Measurements from ENCODE around the gene DLGAP1.
"Not testable (repeated sequence)": the region's sequence is repeated elsewhere in the genome, so short reads cannot be mapped to it uniquely, and the experiment has no call there.

DLGAP1 gene

GRCh38 chr18:4078246-4078645 is 376.9 kb downstream of the DLGAP1 start:
- DNase-seq (ENCODE audit: low spot score), result no peak

- no peak for DNase-seq (ENCODE audit: low spot score)
Measured at GRCh38 chr18:4077721-4078120, 377.4 kb downstream of the DLGAP1 start.

DNA sequence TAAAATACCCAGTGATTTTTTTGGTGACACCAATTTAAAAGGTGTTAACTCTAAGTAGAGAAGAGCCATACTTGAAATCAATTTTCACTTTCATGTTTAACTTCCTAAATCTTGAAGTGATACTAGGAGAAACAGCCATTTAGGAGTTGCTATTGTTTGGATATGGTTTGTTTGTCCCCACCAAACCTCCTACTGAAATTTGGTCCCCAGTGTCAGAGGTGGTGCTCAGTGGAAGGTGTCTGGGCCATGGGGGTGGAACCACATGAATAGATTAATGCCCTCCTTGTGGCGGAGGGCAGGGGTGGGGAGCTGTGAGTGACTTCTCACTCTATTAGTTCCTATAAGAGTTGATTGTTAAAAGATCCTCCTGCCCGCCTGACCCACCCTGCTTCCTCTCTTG is 377.9 kb downstream of the DLGAP1 start:
- DNase-seq (ENCODE audit: low spot score), result no peak

DNA sequence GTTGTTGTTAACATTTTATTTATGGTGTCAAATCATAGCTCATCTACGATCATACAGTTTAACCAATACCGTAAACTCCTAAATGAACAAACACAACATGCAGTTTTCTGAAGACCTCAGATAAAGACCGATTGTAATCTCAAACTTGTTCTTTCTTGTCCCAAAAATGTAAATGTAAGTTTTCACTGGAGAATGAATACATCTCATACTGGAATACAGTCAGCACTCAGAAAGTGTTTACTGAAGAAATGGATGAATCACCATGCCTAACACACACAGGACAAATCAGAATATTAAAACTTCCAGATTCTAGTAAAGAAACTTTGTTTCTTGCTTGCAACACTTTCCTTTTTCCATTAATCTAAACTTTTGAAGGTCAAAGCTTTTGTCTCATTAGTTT is 380.5 kb downstream of the DLGAP1 start:
- no peak for DNase-seq (ENCODE audit: low spot score)

- DNase-seq (ENCODE audit: low spot score), result no peak
Measured at GRCh38 chr18:4069183-4069582, 385.9 kb downstream of the DLGAP1 start.

DNA sequence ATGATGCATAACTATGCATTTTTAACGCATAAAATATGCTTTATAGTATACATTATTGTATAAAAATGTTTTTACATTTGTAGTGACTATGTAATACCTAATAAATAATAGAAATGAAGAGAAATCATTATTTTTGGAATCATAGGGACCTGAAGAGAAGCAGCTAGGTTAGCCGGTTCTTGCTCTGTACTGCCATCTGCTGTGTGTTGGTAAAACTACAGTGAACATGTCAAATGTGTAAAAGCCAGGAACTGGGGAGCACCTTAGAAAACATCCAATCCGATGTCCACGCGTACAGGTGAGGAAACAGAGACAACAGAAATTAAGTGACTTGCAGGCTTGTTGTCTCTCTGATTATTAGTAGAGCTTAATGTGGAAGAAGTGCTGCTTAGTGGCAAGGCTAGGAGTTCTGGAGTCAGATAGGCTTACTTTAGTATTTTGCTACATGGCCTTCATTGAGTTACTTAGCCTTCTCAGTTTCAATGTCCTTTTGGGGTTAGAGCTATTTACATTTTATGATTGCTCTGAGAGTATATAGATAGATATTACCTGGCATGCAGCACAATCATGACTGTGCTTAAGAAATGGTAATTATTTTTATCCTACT is 386.5 kb downstream of the DLGAP1 start:
- DNase-seq (ENCODE audit: low spot score), result peak; percentile 64

DNA sequence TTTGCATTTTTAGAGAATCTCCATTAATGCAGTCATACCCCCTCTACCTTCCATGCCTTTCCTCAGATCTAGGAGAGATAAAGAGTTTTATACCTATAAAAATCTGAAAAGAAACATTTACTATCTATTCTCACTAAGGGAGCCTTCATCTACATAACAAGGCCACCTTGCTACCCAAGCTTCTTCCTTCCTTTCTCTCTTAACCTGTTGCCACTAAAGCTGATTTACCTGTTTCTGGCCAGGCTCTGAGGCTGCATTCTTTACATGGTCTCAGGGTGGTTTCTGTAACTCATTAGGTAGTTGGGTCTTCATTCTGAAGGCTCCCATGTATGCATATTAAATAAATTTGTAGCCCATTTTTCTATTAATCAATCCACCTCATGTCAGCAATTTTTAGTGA is 391.6 kb downstream of the DLGAP1 start:
- no peak for DNase-seq (ENCODE audit: low spot score)

DNA sequence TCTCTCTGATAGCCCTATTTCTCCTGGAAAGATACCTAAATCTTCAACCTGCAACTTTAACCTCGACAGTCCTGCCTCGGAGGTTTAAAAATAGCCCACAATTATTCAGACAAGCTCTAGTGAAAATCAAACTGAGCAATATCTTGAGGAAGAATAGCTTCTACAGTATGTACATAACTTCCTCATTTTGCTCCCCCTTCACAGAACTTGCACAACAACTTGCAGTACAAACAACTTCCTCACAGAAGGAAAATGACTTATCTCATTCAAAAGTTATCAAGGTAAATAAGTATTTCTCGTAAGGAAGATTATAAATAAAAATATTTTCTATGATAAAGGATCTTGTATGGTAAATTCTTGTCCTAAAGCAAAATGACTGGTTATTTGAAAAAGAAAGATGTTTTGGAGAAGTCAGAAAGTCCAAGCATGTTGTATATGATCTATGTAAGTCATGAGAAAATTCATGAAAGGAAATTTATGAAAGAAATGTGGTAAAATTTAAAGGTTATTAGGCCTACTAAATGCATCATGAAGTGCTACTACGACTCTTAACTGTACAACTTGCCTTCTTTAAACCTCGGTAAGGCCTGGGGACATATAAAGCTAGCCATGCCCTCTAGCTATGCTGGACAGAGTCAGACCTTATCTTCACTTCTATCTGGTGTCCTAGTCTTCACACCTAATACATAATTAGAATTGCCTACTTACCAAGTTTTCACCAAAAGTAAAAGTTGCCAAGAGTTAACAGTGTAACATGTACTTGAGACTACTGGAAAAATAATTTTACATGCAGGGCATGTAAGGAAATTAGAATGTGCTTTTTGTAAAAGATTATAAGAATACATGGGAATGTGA is 394.5 kb downstream of the DLGAP1 start:
- DNase-seq (ENCODE audit: low spot score), result no peak

DNA sequence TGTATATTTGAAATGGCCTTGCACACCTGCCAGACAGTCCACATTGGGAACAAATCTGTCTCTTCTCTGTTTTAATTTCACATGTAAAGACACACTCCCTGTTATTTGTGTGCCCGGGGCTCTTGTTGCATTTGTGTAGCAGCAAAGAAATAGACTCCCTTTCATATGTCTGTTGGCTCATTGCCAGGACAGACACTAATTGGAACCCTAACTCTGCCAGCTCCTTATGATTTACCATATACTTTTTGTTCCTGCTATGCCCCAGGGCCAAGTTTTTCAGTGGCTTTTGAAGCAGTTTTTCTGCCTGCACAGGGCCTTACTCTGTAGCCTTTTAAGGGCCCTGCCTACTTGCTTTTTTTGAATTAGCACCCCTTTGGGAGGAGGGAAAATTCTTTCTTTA is 396.9 kb downstream of the DLGAP1 start:
- no peak for DNase-seq (ENCODE audit: low spot score)

DNA sequence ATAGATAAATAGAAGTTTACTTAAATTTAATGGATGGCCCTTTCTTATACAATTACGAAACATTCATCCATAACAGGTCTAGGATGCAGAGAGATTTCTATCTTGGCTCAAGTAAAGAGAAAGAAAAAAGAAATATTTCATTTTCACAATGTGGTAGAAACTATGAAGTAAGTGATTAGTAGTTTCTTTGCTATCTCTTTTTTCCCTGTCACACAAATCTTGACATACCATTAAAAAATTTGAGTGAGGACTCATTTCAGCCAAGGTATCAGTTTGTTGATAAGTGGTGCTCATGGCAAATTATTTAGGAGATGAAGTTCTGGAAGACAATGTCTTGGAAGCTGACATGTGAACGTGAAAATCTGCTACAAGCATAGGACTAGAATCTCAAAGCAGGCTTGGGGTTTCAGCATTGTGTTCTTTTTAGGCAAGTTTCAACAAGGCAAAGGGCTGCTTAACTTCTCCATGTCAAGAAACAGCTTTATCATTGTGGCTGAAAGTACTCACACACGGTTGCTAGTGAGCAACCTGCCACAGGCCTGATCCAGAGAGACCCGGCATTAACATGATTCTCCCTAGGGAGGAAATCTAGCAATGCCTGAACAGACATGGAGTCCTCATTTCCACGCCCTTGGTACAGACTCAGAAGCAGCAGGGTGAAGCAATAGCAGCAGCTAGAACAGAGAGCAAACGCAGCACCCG is 414.6 kb downstream of the DLGAP1 start:
- no peak for DNase-seq (ENCODE audit: low spot score)

DNA sequence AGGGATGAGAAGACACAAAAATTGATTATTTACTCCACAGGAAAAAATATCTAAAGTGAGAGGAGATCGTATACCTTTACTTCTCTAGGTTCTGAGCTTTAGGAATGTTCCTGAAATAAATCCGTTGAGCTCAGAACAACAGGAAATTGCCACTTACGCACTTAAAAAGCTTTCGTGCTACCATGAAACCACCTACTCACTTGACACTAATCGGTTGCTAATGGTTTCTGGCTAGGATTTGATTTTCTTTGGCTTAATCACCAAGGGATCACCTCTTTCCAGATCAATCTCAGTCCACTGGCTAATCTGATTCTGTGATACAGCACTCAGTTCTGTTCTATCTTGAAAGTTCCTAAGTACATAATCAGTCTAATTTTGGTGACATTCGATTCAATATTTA is 419.6 kb downstream of the DLGAP1 start:
- DNase-seq (ENCODE audit: low spot score), result no peak

DNA sequence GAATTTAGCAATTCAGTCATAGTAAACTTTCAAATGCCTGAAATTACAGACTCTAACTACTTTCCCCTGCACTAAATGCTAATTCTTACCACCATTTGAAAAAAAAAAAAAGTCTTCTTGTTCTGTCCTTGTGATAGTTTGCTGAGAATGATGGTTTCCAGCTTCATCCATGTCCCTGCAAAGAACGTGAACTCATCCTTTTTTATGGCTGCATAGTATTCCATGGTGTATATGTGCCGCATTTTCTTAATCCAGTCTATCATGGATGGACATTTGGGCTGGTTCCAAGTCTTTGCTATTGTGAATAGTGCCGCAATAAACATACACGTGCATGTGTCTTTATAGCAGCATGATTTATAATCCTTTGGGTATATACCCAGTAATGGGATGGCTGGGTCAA is 420.3 kb downstream of the DLGAP1 start:
- DNase-seq (ENCODE audit: low spot score), result not testable (repeated sequence)

DNA sequence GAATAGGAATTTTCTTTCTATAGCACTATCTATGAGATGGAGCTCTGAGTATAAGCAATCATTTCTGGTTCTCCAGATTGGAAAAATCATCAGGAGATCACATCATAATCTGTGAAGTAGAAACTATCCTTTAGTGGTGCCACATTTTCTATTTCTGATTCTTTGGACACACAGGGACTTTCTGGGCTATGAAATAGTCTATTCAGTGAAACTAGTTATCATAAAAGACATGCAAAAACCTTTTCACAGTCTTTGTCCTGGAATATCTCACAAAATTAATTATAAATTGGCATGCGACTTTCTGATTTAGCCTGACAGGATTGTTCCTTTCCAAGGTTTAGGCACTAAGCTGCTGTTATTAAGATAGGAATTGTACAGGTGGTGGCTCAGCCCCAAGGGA is 428.6 kb downstream of the DLGAP1 start:
- no peak for DNase-seq (ENCODE audit: low spot score)

DNA sequence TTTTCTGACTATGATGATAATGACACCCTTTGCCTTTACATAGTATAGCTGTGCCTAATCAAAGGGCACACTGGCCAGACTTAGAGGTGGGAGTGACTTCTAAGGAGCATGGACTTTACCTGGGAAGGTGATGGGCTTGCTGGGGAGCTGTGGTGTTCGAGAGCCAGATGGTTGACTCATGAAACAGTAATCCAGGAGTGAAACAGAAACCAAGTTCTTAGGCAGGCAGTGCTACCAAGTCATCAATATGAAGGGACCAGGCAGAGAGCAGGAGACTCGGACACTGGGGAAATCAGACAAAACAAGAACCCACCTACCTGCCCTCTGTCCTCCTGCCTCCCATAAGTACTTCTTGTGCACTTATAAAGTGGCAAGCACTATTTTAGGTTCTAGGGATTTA is 430.4 kb downstream of the DLGAP1 start:
- no peak for DNase-seq (ENCODE audit: low spot score)

GRCh38 chr18:4022749-4023148 is 432.4 kb downstream of the DLGAP1 start:
- DNase-seq (ENCODE audit: low spot score), result not testable (repeated sequence)

DNA sequence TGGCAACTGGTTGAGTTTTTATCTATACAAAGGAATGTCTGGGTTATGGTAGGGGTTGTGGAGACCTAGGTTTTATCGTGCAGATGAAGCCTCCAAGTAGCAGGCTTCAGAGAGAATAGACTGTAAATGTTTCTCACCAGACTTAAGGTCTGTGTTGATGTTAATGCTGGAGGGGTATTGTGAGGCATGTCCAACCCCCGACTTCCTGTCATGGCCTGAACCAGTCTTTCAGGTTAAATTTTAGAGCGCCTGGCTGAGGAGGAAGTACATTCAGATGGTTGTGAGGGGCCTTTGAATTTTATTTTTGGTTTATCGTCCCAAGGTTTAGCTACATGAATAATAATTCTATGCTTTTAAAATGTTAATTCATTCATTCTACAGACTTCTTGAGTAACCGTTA is 435.1 kb downstream of the DLGAP1 start:
- DNase-seq (ENCODE audit: low spot score), result no peak

GRCh38 chr18:4017480-4017879 is 437.6 kb downstream of the DLGAP1 start:
- DNase-seq (ENCODE audit: low spot score), result no peak

GRCh38 chr18:4016391-4017049 is 438.6 kb downstream of the DLGAP1 start:
- DNase-seq (ENCODE audit: low spot score), result peak; percentile 15

GRCh38 chr18:4007846-4008245 is 447.3 kb downstream of the DLGAP1 start:
- no peak for DNase-seq (ENCODE audit: low spot score)

DNA sequence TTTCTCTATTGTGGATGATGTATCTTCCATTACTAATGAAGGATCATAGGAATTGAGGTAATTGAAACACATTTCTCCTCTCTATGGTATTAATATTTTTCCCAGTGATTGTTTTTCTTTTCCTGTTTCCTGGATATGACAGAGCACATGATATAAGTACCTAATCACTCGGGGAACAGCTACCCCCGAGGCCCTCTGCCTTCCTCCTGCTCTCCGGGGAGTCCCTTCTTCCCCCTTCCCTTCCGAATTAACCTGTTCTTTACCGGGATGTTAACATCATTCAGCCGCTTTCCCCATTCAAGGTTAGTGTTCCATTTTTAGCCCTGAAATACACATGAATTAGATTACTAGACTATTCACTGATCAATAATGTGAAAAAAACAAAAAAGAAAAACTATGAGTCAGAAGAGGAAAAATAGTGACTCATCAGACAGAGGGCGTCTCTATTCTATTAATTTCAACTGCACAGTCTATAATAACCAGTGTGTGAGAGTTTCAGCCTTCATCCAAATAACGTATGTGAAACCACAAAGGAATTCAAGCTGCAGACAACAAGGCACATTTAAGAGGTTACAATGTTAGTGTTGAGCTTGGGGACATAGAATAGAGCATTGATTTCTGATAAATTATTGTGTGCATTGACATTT is 450.8 kb downstream of the DLGAP1 start:
- peak; percentile 23 for DNase-seq (ENCODE audit: low spot score)

- DNase-seq (ENCODE audit: low spot score), result peak; percentile 40
Measured at GRCh38 chr18:3998698-3999333, 456.3 kb downstream of the DLGAP1 start.
